Testis (tissue), 3 donors: ENCODE results near the gene ERBB2. TPM values are rescaled to one million over a fixed set of nuclear protein-coding genes. Genes with fewer than 3 reads are reported as not detected.

Experiments
- DNase-seq: peaks from one replicate; pipeline ENCODE4 v3.0.0-alpha.2; 2019
- H3K27ac ChIP-seq, 2 donors: fragments of 200-600 bp; sonication (generic); one replicate each; pipeline ENCODE4 v1.5.1; 2019
- H3K27me3 ChIP-seq: fragments of 200-600 bp; sonication (generic); one replicate; pipeline ENCODE4 v1.5.1; 2019
- H3K36me3 ChIP-seq: fragments of 200-600 bp; sonication (generic); one replicate; pipeline ENCODE4 v1.5.1; 2017; ENCODE audit warnings: low read depth; ENCODE audit errors: missing control alignments
- H3K4me1 ChIP-seq: fragments of 200-600 bp; sonication (generic); one replicate; pipeline ENCODE4 v1.5.1; 2019
- H3K4me3 ChIP-seq, 2 donors: fragments of 200-600 bp; sonication (generic); one replicate each; pipeline ENCODE4 v1.5.1; 2017 to 2019
- H3K9me3 ChIP-seq: fragments of 200-600 bp; sonication (generic); one replicate; pipeline ENCODE4 v1.5.1; 2017
- CTCF ChIP-seq, 3 experiments: fragments of 450-650 bp in 2 of 3; fragments of 200-600 bp in 1 of 3; sonication (generic) in 1 of 3; IDR thresholded peaks; one replicate each; pipeline ENCODE4 v1.5.1; 2016 to 2019; ENCODE audit warnings: antibody characterized with exemption in 3 of 3, mild to moderate bottlenecking in 2 of 3, moderate library complexity in 1 of 3
- POLR2A ChIP-seq: fragments of 450-650 bp; IDR thresholded peaks from one replicate; pipeline ENCODE4 v1.6.1; 2017; ENCODE audit warnings: antibody characterized with exemption, mild to moderate bottlenecking, moderate library complexity
- WGBS, 2 donors: methylation state at CpG; one replicate each; pipeline ENCODE4 v1.1.5; 2018; 5-methylcytosine and 5-hydroxymethylcytosine counted together
- intact Hi-C: fragments of 100-400 bp; cut with DNase I; formaldehyde crosslinking; loops from one replicate; pipeline ENCODE4 v1.15.1; 2023; ENCODE audit warnings: low total_unique reads
- microRNA-seq, 2 donors: library from miRNA; unstranded; fragments of <30 nt; microRNA quantifications; one replicate each; pipeline ENCODE4, GENCODE V29; 2016; ENCODE audit warnings: borderline number of aligned reads in 2 of 2, borderline replicate concordance in 1 of 2
- polyA plus RNA-seq: library from polyadenylated mRNA; stranded (reverse); fragments of 350-450 nt; fragmentation: Illumina TruSeq; extraction: RNeasy Lipid Tissue Mini Kit (QIAGEN cat#74804); gene quantifications from one replicate; pipeline ENCODE4 v1.2.3, GENCODE V29; 2014; ENCODE audit warnings: low read depth, low replicate concordance; ENCODE audit not compliant: insufficient read depth
- small RNA-seq, 2 donors: library from RNA; depleted of rRNA; stranded (forward); fragments of <200 nt; gene quantifications; one replicate each; pipeline ENCODE3, GENCODE V24; 2016
- total RNA-seq, 2 donors: library from RNA; depleted of rRNA; stranded (reverse); fragments of >200 nt; gene quantifications; one replicate each; pipeline ENCODE4 v1.2.3, GENCODE V29; 2016

ERBB2 gene
- total and polyA plus RNA-seq, 3 donors from 2014 or later, result 32.1 to 40.0 (median 32.1) TPM

- H3K9me3 ChIP-seq, result no peaks in the 10 kb centered on the region
- WGBS, 2 donors, result 93 to 97% methylated on average over 2 of the region's 2 CpGs
- no peak for DNase-seq
- intact Hi-C loops, result no loop called here
- H3K27ac ChIP-seq, result no peak overlapping the region
- no peak for TF ChIP-seq POLR2A
- TF ChIP-seq CTCF (IDR thresholded peaks at IDR 0.05), result no peak
- H3K4me3 ChIP-seq, result no peak overlapping the region
- no peaks in the 10 kb centered on the region for H3K36me3 ChIP-seq
- H3K27me3 ChIP-seq, result no peaks in the 10 kb centered on the region
- H3K4me1 ChIP-seq, result no peaks in the 10 kb centered on the region
These were observed 75.2 kb downstream of the ERBB2 start for GRCh38 chr17:39775031-39775430.

GRCh38 chr17:39776252-39776651, 76.4 kb downstream of the ERBB2 start:
- intact Hi-C loops, result no loop called here
- no peak overlapping the region for H3K27ac ChIP-seq
- H3K27me3 ChIP-seq, result no peaks in the 10 kb centered on the region

GRCh38 chr17:39777534-39778365, 77.9 kb downstream of the ERBB2 start:
- Histone ChIP-seq H3K27ac (no peak overlapping the region), H3K4me1 (no peaks in the 10 kb centered on the region), H3K9me3 (no peaks in the 10 kb centered on the region), H3K27me3 (no peaks in the 10 kb centered on the region), H3K36me3 (no peaks in the 10 kb centered on the region), H3K4me3 (no peak overlapping the region)
- TF ChIP-seq CTCF (IDR thresholded peaks at IDR 0.05) (no peak), POLR2A (no peak)
- intact Hi-C loops, result no loop called here
- 67 to 73% methylated on average over 11 of the region's 11 CpGs for WGBS, 2 donors
- DNase-seq, result no peak

More at GRCh38 chr17:39776252-39776651, 76.4 kb downstream of the ERBB2 start:
- TF ChIP-seq CTCF (IDR thresholded peaks at IDR 0.05) (no peak), POLR2A (no peak)
- no peak overlapping the region for H3K4me3 ChIP-seq
- H3K36me3 ChIP-seq, result no peaks in the 10 kb centered on the region
- no peaks in the 10 kb centered on the region for H3K9me3 ChIP-seq
- no peak for DNase-seq
- no peaks in the 10 kb centered on the region for H3K4me1 ChIP-seq

Small RNA genes lying within 50 kb of the gene (microRNA-seq; reads per million reads assigned to microRNA genes)
- 0.69 to 0.70 reads per million in 2 donors for gene MIR4728

Small RNA genes lying within 50 kb of the gene (small RNA-seq; reads per million reads assigned to genes)
- 0 reads per million in 2 donors for gene MIR4728

Other genes starting within 250 kb of the ERBB2 start
- gene MED1, start 248.8 kb upstream of the ERBB2 start, total RNA-seq, result 10 to 100 TPM; 31.1 to 32.3 TPM
- gene MED1, start 248.8 kb upstream of the ERBB2 start, polyA plus RNA-seq, result 32.8 TPM
- gene CDK12, start 238.6 kb upstream of the ERBB2 start, total RNA-seq, result 100 to 1,000 TPM; 103 to 113 TPM
- 60.3 TPM for gene CDK12, start 238.6 kb upstream of the ERBB2 start, polyA plus RNA-seq
- gene NEUROD2, start 92.1 kb upstream of the ERBB2 start, total RNA-seq, result under 1 TPM in 1 of 2 donors, not detected in 1; 0.19 TPM
- gene NEUROD2, start 92.1 kb upstream of the ERBB2 start, polyA plus RNA-seq, result not detected
- 10 to 100 TPM; 22.4 to 24.3 TPM for gene PPP1R1B, start 73.1 kb upstream of the ERBB2 start, total RNA-seq
- 63.1 TPM for gene PPP1R1B, start 73.1 kb upstream of the ERBB2 start, polyA plus RNA-seq
- 100 to 1,000 TPM; 265 to 352 TPM for gene STARD3, start 62.9 kb upstream of the ERBB2 start, total RNA-seq
- gene STARD3, start 62.9 kb upstream of the ERBB2 start, polyA plus RNA-seq, result 102 TPM
- gene TCAP, start 34.7 kb upstream of the ERBB2 start, total RNA-seq, result 1 to 10 TPM; 3.0 to 6.0 TPM
- gene TCAP, start 34.7 kb upstream of the ERBB2 start, polyA plus RNA-seq, result 49.8 TPM
- gene PNMT, start 31.6 kb upstream of the ERBB2 start, total RNA-seq, result 1 to 10 TPM; 2.6 to 2.7 TPM
- gene PNMT, start 31.6 kb upstream of the ERBB2 start, polyA plus RNA-seq, result 2.9 TPM
- gene PGAP3, start 12.0 kb upstream of the ERBB2 start, total RNA-seq, result 10 to 100 TPM; 28.6 to 37.4 TPM
- 21.1 TPM for gene PGAP3, start 12.0 kb upstream of the ERBB2 start, polyA plus RNA-seq
- gene MIEN1, start 30.5 kb downstream of the ERBB2 start, total RNA-seq, result 10 to 100 TPM; 47.9 to 53.1 TPM
- gene MIEN1, start 30.5 kb downstream of the ERBB2 start, polyA plus RNA-seq, result 89.1 TPM
- gene GRB7, start 37.9 kb downstream of the ERBB2 start, total RNA-seq, result 1 to 10 TPM; 2.1 to 2.9 TPM
- 3.7 TPM for gene GRB7, start 37.9 kb downstream of the ERBB2 start, polyA plus RNA-seq
- 1 to 10 TPM; 1.9 to 3.8 TPM for gene IKZF3, start 164.2 kb downstream of the ERBB2 start, total RNA-seq
- 3.4 TPM for gene IKZF3, start 164.2 kb downstream of the ERBB2 start, polyA plus RNA-seq
- gene ZPBP2, start 168.1 kb downstream of the ERBB2 start, total RNA-seq, result 10 to 100 TPM; 45.1 to 63.1 TPM
- gene ZPBP2, start 168.1 kb downstream of the ERBB2 start, polyA plus RNA-seq, result 224 TPM
- gene GSDMB, start 218.6 kb downstream of the ERBB2 start, total RNA-seq, result 10 to 100 TPM; 14.2 to 21.7 TPM
- gene GSDMB, start 218.6 kb downstream of the ERBB2 start, polyA plus RNA-seq, result 7.8 TPM
- gene ORMDL3, start 227.5 kb downstream of the ERBB2 start, total RNA-seq, result 10 to 100 TPM; 79.0 to 99.7 TPM
- gene ORMDL3, start 227.5 kb downstream of the ERBB2 start, polyA plus RNA-seq, result 77.6 TPM
- under 1 TPM in 1 of 2 donors, not detected in 1; 0.47 TPM for gene LRRC3C, start 227.7 kb downstream of the ERBB2 start, total RNA-seq
- gene LRRC3C, start 227.7 kb downstream of the ERBB2 start, polyA plus RNA-seq, result 0.78 TPM